ENCODE data around the gene COL6A2.

Gene COL6A2

DNA sequence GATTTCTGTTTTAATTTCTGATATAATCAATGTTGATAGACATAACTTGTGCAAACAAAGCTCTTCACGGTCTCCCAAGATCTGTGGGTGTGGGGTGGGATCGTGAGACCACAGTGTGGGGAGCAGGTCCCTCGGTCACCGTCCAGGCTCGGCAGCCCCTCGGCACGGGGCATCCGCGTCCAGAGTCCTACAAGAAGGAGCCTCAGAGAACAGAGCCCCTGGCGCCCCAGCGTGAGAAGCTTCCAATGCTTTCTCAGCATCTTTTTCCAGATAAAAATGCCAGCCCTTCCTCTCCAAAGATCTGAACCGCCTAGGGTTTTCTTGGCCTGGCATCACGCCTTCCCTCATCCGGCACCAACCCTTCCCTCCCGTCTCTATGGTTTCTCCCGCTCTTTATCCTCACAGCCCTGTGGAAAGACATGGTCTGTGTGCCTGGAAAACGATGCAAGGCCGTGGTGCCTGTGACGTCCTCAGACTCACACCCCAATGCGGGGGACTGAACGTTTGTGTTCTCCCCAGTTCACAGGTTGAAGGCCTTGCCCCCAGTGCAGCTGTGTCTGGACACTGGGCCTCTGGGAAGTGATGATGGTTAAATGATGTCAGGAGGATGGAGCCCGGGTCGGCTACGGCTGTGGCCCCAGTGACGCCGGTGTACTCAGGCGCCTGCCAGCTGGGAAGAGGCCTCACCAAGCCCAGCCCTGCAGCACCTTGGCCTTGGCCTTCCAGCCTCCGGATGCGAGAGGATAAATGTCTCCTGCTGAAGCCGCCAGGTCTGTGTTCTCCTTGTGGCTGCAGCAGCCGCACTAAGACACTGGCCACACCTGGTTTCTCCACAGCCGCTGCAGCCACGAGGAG, 45.9 kb upstream of the COL6A2 start:
- TF ChIP-seq CTCF (conservative IDR thresholded peaks at IDR 0.05; ENCODE audit: control insufficient read depth, insufficient read depth, low read depth, low read length) = no peak
- DNase-seq (ENCODE audit: low read depth) = no peak
- H3K4me3 ChIP-seq (ENCODE audit: control insufficient read depth, low read depth, low read length) = no peak overlapping the region

- DNase-seq (ENCODE audit: low read depth) = peak; percentile 98
- no peak overlapping the region for H3K4me3 ChIP-seq (ENCODE audit: control insufficient read depth, low read depth, low read length)
- TF ChIP-seq CTCF (conservative IDR thresholded peaks at IDR 0.05; ENCODE audit: control insufficient read depth, insufficient read depth, low read depth, low read length) = no peak
Observed at GRCh38 chr21:46052703-46053651, 44.9 kb upstream of the COL6A2 start.

DNA sequence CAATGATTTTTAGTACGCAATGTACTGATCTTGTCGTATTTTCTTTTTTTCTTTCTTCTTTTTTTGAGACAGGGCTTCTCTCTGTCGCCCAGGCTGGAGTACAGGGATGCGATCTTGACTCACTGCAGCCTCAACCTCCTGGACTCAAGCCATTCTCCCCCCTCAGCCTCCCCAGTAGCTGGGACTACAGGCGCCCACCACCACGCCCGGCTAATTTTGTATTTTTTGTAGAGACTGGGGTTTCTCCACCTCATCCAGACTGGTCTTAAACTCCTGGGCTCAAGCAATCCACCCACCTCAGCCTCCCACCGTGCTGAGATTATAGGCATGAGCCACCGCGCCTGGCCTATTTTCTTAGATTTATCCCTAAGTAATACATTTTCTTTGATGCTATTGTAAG, 43.9 kb upstream of the COL6A2 start:
- TF ChIP-seq CTCF (conservative IDR thresholded peaks at IDR 0.05; ENCODE audit: control insufficient read depth, insufficient read depth, low read depth, low read length) = no peak
- no peak overlapping the region for H3K4me3 ChIP-seq (ENCODE audit: control insufficient read depth, low read depth, low read length)
- DNase-seq (ENCODE audit: low read depth) = peak; percentile 41

DNA sequence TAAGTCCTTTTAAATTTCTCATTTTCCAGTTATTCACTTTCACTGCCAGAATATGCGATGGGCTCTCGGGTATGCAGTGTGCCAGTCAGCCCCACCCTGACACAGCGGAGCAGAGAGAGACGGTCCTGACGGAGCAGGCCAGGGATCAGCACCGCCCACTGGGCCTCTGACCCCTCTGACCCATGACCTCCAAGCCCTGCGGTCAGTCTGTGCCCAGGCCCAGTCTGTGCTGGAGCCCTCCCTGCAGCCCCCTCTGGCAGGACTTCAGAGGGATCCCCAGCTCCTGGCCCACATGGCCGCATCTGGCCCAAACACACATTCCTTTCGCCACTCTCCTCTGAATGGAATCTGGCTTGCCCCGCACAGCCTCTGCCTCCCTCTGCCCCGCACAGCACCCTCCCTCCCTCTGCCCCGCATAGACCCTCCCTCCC, 43.4 kb upstream of the COL6A2 start:
- DNase-seq (ENCODE audit: low read depth) = peak; percentile 47
- H3K4me3 ChIP-seq (ENCODE audit: control insufficient read depth, low read depth, low read length) = no peak overlapping the region
- TF ChIP-seq CTCF (conservative IDR thresholded peaks at IDR 0.05; ENCODE audit: control insufficient read depth, insufficient read depth, low read depth, low read length) = no peak

- H3K4me3 ChIP-seq (ENCODE audit: control insufficient read depth, low read depth, low read length) = no peak overlapping the region
- DNase-seq (ENCODE audit: low read depth) = peak; percentile 89
- TF ChIP-seq CTCF (conservative IDR thresholded peaks at IDR 0.05; ENCODE audit: control insufficient read depth, insufficient read depth, low read depth, low read length) = no peak
Observed at GRCh38 chr21:46055863-46056281, 42.0 kb upstream of the COL6A2 start.

DNA sequence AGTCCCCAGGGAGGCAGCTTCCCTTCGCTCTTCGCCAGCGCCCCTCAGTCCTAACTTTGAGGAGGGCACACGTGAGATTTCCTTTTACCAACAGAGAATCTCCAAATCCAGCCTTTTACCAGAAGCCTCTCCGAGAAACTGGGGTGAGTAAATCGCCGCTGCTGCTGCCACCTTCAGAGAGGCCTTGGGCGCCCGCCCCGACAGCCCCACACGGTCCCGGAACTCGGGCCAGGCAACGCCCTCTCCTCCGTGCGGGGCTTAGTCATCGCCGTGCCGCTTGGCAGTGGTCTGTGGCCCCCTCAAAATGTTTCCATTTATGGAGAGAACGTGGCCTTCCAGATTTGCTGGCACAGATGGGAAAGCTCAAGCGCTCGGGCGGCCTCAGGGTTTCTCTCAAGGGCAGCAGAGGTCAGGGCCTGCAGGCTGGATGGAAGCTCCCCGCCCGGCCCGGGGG, 41.4 kb upstream of the COL6A2 start:
- TF ChIP-seq CTCF (conservative IDR thresholded peaks at IDR 0.05; ENCODE audit: control insufficient read depth, insufficient read depth, low read depth, low read length) = no peak
- peak overlapping the region; percentile 22 for H3K4me3 ChIP-seq (ENCODE audit: control insufficient read depth, low read depth, low read length)
- peak; percentile 97 for DNase-seq (ENCODE audit: low read depth)

Data from fibroblast of mammary gland (primary cell).